Mucosa of rectum (tissue), 2 donors: ENCODE data around the gene MEI1.

ENCODE experiments used
- H3K27ac ChIP-seq, 2 donors: one replicate each; pipeline ENCODE4 v1.7.0; 2013; ENCODE audit warnings: inconsistent platforms in 2 of 2, low read depth in 2 of 2, low read length in 2 of 2
- H3K27me3 ChIP-seq, 2 donors: one replicate each; pipeline ENCODE4 v1.7.0; 2013; ENCODE audit warnings: low read length in 2 of 2; ENCODE audit not compliant: control insufficient read depth in 2 of 2, insufficient read depth in 2 of 2
- H3K36me3 ChIP-seq, 2 donors: one replicate each; pipeline ENCODE4 v1.7.0; 2013; ENCODE audit warnings: low read length in 2 of 2; ENCODE audit not compliant: control insufficient read depth in 2 of 2, insufficient read depth in 2 of 2
- H3K4me1 ChIP-seq, 2 donors: one replicate each; pipeline ENCODE4 v1.7.0; 2013; ENCODE audit warnings: low read length in 2 of 2, mild to moderate bottlenecking in 1 of 2; ENCODE audit not compliant: control insufficient read depth in 2 of 2, insufficient read depth in 2 of 2
- H3K4me3 ChIP-seq, 2 donors: one replicate each; pipeline ENCODE4 v1.7.0; 2013; ENCODE audit warnings: low read length in 2 of 2
- H3K9ac ChIP-seq, 2 donors: one replicate each; pipeline ENCODE4 v1.7.0; 2013; ENCODE audit warnings: low read length in 2 of 2, low read depth in 1 of 2, mild to moderate bottlenecking in 1 of 2
- H3K9me3 ChIP-seq, 2 donors: one replicate each; pipeline ENCODE4 v1.7.0; 2013; ENCODE audit warnings: low read length in 2 of 2; ENCODE audit not compliant: control insufficient read depth in 2 of 2
- donor health status: healthy.
- donor health status: Normal muscosa, but diverticular disease.

MEI1 gene

GRCh38 chr22:41699264-41700107 lies at the start of gene MEI1:
MEI1 (plus strand) TSS chr22:41699503; CDS start chr22:41699539, 36 bp downstream.
- Histone ChIP-seq H3K4me3 (peak within 1 kb of the TSS in 1 of 2 donors; percentile 48), H3K27me3 (no peaks in the 10 kb centered on the region), H3K36me3 (no peaks in the 10 kb centered on the region), H3K4me1 (peaks cover 7 to 10% of the 10 kb centered on the region in 2 donors), H3K9me3 (no peaks in the 10 kb centered on the region), H3K9ac (peak within 1 kb of the TSS; percentile 15 to 24), H3K27ac (no peak within 1 kb of the TSS)

DNA sequence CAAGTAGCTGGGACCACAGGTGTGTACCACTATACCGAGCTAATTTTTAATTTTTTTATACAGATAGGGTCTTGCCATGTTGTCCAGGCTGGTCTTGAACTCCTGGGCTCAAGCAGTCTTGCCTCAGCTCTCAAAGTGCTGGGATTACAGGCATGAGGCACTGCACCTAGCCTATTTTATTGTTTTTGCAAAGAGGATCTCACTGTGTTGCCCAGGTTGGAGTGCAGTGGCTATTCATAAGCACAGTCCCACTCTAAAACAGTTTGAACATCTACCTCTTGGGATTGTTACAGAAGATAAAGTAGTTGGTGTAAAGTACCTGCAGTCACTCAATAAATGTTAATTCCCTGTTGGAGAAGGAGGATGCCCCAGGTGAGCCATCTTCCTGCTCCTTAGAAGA lies 49.1 kb upstream of the MEI1 start:
- no peak overlapping the region for H3K4me3 ChIP-seq
- peaks cover 50 to 79% of the 10 kb centered on the region in 2 donors for H3K36me3 ChIP-seq
- H3K27ac ChIP-seq: no peak overlapping the region
- no peaks in the 10 kb centered on the region for H3K4me1 ChIP-seq
- no peaks in the 10 kb centered on the region for H3K27me3 ChIP-seq
- no peak overlapping the region for H3K9ac ChIP-seq
- no peaks in the 10 kb centered on the region for H3K9me3 ChIP-seq

- Histone ChIP-seq H3K9me3 (no peaks in the 10 kb centered on the region), H3K9ac (no peak overlapping the region), H3K27me3 (no peaks in the 10 kb centered on the region), H3K4me1 (no peaks in the 10 kb centered on the region), H3K36me3 (peaks cover 47 to 79% of the 10 kb centered on the region in 2 donors), H3K4me3 (no peak overlapping the region), H3K27ac (no peak overlapping the region)
These were observed 48.5 kb upstream of the MEI1 start for GRCh38 chr22:41650821-41651220.

GRCh38 chr22:41654322-41654721 lies 45.0 kb upstream of the MEI1 start:
- Histone ChIP-seq H3K9ac (no peak overlapping the region), H3K27ac (no peak overlapping the region), H3K4me1 (no peaks in the 10 kb centered on the region), H3K4me3 (no peak overlapping the region), H3K9me3 (no peaks in the 10 kb centered on the region), H3K36me3 (peaks cover 54 to 87% of the 10 kb centered on the region in 2 donors), H3K27me3 (no peaks in the 10 kb centered on the region)

DNA sequence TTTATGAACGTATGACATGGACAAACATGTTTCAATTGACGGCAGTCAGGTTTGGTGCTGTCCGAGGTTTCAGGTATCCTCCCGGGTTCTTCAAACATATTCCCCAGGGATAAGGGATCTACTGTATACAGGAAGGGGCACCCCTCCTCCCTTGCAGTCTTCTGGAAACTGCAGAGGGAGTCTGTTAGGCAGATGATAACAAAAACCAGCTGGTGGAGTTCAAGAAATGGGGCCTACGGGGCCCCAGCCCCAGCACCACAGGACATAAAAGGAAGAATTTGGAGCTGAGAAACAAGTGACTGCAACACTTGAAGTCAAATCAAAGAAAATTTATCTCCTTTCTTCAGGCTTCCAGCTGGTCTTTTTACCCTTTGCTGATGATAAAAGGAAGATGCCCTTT lies 42.7 kb upstream of the MEI1 start:
- no peak overlapping the region for H3K9ac ChIP-seq
- H3K9me3 ChIP-seq: no peaks in the 10 kb centered on the region
- no peaks in the 10 kb centered on the region for H3K4me1 ChIP-seq
- no peak overlapping the region for H3K27ac ChIP-seq
- H3K36me3 ChIP-seq: peaks cover 62 to 92% of the 10 kb centered on the region in 2 donors
- no peak overlapping the region for H3K4me3 ChIP-seq
- no peaks in the 10 kb centered on the region for H3K27me3 ChIP-seq

DNA sequence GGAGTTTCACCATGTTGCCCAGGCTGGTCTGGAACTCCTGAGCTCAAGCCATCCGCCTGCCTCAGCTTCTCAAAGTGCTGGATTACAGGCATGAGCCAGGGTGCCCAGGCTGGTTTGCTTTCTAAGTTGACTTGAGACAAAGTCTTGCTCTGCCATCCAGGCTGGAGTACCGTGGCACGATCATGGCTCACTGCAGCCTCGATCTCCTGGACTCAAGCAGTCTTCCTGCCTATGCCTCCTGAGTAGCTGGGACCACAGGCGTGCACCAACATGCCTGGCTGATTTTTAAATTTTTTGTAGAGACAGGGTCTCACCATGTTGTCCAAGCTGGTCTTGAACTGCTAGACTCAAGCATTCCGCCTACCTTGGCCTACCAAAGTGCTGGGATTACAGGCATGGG lies 41.6 kb upstream of the MEI1 start:
- H3K4me3 ChIP-seq: no peak overlapping the region
- no peak overlapping the region for H3K9ac ChIP-seq
- no peaks in the 10 kb centered on the region for H3K27me3 ChIP-seq
- no peaks in the 10 kb centered on the region for H3K9me3 ChIP-seq
- H3K4me1 ChIP-seq: no peaks in the 10 kb centered on the region
- peaks cover 69 to 92% of the 10 kb centered on the region in 2 donors for H3K36me3 ChIP-seq
- H3K27ac ChIP-seq: no peak overlapping the region

DNA sequence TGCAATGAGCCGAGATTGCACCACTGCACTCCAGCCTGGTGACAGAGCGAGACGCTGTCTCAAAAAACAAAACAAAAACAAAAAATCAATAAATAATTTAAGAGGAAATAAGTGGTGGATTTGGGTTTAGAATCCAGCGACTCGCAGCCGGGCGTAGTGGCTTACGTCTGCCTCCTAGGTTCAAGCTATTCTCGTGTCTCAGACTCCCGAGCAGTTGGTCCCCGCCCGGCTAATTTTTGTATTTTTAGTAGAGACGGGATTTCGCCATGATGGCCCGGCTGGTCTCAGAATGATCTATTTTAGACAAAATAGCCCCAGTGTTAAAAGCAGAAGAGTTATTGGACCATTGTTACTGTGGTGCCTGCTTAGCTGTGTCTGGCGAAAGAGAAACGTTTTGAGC lies 40.4 kb upstream of the MEI1 start:
- H3K9ac ChIP-seq: no peak overlapping the region
- peaks cover 69 to 90% of the 10 kb centered on the region in 2 donors for H3K36me3 ChIP-seq
- no peaks in the 10 kb centered on the region for H3K27me3 ChIP-seq
- no peak overlapping the region for H3K27ac ChIP-seq
- no peaks in the 10 kb centered on the region for H3K4me1 ChIP-seq
- H3K9me3 ChIP-seq: no peaks in the 10 kb centered on the region
- no peak overlapping the region for H3K4me3 ChIP-seq

DNA sequence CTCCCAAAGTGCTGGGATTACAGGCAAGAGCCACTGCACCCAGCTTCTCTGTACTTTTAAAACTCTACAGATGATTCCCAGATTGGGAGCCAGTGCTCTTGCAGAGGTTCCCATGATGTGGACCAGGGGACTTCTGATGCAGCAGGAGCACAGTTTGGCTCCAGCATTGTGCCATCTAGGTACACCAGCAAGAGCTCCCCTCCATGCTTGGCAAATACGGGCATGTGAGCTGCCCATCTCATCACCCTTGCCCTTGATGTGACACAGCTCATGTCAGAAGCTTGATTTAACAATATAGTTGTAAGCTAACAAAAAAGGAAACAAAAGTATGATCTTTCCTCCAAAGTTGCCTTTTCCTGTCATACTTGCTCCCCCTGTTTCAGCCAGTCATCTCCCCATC lies 39.4 kb upstream of the MEI1 start:
- Histone ChIP-seq H3K27ac (no peak overlapping the region), H3K9me3 (no peaks in the 10 kb centered on the region), H3K36me3 (peaks cover 67 to 90% of the 10 kb centered on the region in 2 donors), H3K9ac (no peak overlapping the region), H3K4me3 (no peak overlapping the region), H3K27me3 (no peaks in the 10 kb centered on the region), H3K4me1 (no peaks in the 10 kb centered on the region)

- H3K4me1 ChIP-seq: no peaks in the 10 kb centered on the region
- peaks cover 68 to 87% of the 10 kb centered on the region in 2 donors for H3K36me3 ChIP-seq
- H3K4me3 ChIP-seq: no peak overlapping the region
- no peak overlapping the region for H3K9ac ChIP-seq
- H3K27ac ChIP-seq: no peak overlapping the region
- no peaks in the 10 kb centered on the region for H3K9me3 ChIP-seq
- no peaks in the 10 kb centered on the region for H3K27me3 ChIP-seq
These were observed 38.9 kb upstream of the MEI1 start for GRCh38 chr22:41660416-41660815.

DNA sequence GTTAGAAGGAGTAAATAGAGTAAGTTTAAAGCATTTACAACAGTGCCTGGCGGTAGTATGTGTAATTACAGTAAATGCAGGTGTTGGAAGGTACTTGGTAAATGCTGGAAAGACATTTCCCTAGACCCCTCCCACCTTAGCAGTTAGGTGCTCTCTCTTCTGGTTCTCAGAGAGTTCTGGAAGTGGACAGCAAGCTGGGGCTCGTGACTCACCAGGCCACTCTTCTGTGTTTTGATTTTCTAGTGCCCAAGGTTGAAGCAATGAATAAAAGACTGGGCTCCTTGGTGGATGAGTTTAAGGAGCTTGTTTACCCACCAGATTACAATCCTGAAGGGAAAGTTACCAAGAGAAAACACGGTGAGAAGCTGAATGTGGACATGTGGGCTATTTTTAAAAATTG lies 38.2 kb upstream of the MEI1 start:
- Histone ChIP-seq H3K27ac (no peak overlapping the region), H3K4me1 (no peaks in the 10 kb centered on the region), H3K36me3 (peaks cover 68 to 83% of the 10 kb centered on the region in 2 donors), H3K9me3 (no peaks in the 10 kb centered on the region), H3K4me3 (no peak overlapping the region), H3K27me3 (no peaks in the 10 kb centered on the region), H3K9ac (no peak overlapping the region)
